Measurements from ENCODE around the gene BTBD2. TPM values are rescaled to one million over a fixed set of nuclear protein-coding genes. Genes with fewer than 3 reads are reported as not detected.

The BTBD2 gene
- total and polyA plus RNA-seq, 2 experiments from 2014 or later, result 23.8 to 130 TPM

DNA sequence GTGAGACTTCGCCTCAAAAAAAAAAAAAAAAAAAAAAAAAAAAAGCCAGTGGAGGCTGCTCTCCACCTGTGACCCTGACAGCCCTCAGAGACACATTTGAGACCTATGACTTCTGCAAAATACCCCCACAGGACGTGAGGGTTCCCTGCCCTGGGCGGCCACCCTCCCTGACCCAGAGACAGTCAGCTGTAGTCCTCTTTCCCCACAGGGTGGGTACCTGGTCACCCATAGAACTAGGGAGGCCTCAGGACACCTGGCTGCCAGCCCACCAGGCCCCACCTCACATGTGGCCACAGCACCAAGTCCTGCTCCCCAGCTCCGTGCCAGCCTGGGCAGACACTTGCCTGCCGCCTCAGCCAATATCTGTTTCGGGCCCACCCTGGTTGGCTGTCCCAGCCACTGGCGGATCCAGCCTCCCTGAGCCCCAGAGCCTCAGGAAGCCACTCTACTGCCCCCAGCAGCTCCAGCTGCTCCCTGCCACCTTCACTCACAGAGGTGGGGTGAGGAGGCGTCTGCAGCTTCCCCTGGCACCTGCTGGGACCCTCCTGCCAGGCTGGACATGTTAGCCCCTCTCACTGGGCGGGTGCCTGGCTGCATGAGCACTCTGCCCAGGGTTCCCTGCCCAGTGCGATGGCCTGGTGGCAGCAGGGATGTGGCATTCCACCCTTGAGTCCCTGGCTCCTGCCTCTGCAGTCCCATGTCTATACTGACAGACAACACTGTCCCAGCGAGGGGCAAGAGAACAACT is 28.6 kb upstream of the BTBD2 start:
- H3K4me1 ChIP-seq (ENCODE audit: insufficient read depth), result peaks cover 15% of the 10 kb centered on the region
- peaks cover 17% of the 10 kb centered on the region for H3K79me2 ChIP-seq (replicated peaks; ENCODE audit: insufficient read depth)
- H3K4me2 ChIP-seq, result no peak overlapping the region
- Mint-ChIP-seq H3K4me1 (peaks cover 5% of the 10 kb centered on the region; the same call in 2 of the 3 replicates), H3K9me3 (no peaks in the 10 kb centered on the region), H3K27ac (no peak overlapping the region), H3K4me3 (no peak overlapping the region), H3K27me3 (ENCODE audit: insufficient read depth, low read depth, poor library complexity) (peaks cover 12% of the 10 kb centered on the region), H3K36me3 (ENCODE audit: low read depth) (peaks cover 14% of the 10 kb centered on the region; the same call in 2 of the 3 replicates)
- DNase-seq (ENCODE audit: low spot score), result no peak
- H3K27ac ChIP-seq (ENCODE audit: low read depth), result no peak overlapping the region
- no peak for ATAC-seq
- H3K4me3 ChIP-seq, result no peak overlapping the region
- no peak for TF ChIP-seq EZH2phosphoT487 (IDR thresholded peaks at IDR 0.05; ENCODE audit: unreplicated experiment)
- TF ChIP-seq, protein P1, sequence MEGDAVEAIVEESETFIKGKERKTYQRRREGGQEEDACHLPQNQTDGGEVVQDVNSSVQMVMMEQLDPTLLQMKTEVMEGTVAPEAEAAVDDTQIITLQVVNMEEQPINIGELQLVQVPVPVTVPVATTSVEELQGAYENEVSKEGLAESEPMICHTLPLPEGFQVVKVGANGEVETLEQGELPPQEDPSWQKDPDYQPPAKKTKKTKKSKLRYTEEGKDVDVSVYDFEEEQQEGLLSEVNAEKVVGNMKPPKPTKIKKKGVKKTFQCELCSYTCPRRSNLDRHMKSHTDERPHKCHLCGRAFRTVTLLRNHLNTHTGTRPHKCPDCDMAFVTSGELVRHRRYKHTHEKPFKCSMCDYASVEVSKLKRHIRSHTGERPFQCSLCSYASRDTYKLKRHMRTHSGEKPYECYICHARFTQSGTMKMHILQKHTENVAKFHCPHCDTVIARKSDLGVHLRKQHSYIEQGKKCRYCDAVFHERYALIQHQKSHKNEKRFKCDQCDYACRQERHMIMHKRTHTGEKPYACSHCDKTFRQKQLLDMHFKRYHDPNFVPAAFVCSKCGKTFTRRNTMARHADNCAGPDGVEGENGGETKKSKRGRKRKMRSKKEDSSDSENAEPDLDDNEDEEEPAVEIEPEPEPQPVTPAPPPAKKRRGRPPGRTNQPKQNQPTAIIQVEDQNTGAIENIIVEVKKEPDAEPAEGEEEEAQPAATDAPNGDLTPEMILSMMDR (conservative IDR thresholded peaks at IDR 0.05; ENCODE audit: low read depth in 2 of 2), result no peak; a peak in 1 of 4 replicates
- TF ChIP-seq, protein P2, sequence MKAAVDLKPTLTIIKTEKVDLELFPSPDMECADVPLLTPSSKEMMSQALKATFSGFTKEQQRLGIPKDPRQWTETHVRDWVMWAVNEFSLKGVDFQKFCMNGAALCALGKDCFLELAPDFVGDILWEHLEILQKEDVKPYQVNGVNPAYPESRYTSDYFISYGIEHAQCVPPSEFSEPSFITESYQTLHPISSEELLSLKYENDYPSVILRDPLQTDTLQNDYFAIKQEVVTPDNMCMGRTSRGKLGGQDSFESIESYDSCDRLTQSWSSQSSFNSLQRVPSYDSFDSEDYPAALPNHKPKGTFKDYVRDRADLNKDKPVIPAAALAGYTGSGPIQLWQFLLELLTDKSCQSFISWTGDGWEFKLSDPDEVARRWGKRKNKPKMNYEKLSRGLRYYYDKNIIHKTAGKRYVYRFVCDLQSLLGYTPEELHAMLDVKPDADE (IDR thresholded peaks at IDR 0.05), result no peak
- no peak for TF ChIP-seq POLR2AphosphoS5 (IDR thresholded peaks at IDR 0.05; ENCODE audit: low read depth)
- no peak for TF ChIP-seq NANOG (IDR thresholded peaks at IDR 0.05; ENCODE audit: borderline replicate concordance)
- TF ChIP-seq STAT1 (IDR thresholded peaks at IDR 0.05; ENCODE audit: unreplicated experiment), result no peak
- no peak for TF ChIP-seq ZNF114 (CRISPR knock-in tag; IDR thresholded peaks at IDR 0.05)
- TF ChIP-seq, protein P3, sequence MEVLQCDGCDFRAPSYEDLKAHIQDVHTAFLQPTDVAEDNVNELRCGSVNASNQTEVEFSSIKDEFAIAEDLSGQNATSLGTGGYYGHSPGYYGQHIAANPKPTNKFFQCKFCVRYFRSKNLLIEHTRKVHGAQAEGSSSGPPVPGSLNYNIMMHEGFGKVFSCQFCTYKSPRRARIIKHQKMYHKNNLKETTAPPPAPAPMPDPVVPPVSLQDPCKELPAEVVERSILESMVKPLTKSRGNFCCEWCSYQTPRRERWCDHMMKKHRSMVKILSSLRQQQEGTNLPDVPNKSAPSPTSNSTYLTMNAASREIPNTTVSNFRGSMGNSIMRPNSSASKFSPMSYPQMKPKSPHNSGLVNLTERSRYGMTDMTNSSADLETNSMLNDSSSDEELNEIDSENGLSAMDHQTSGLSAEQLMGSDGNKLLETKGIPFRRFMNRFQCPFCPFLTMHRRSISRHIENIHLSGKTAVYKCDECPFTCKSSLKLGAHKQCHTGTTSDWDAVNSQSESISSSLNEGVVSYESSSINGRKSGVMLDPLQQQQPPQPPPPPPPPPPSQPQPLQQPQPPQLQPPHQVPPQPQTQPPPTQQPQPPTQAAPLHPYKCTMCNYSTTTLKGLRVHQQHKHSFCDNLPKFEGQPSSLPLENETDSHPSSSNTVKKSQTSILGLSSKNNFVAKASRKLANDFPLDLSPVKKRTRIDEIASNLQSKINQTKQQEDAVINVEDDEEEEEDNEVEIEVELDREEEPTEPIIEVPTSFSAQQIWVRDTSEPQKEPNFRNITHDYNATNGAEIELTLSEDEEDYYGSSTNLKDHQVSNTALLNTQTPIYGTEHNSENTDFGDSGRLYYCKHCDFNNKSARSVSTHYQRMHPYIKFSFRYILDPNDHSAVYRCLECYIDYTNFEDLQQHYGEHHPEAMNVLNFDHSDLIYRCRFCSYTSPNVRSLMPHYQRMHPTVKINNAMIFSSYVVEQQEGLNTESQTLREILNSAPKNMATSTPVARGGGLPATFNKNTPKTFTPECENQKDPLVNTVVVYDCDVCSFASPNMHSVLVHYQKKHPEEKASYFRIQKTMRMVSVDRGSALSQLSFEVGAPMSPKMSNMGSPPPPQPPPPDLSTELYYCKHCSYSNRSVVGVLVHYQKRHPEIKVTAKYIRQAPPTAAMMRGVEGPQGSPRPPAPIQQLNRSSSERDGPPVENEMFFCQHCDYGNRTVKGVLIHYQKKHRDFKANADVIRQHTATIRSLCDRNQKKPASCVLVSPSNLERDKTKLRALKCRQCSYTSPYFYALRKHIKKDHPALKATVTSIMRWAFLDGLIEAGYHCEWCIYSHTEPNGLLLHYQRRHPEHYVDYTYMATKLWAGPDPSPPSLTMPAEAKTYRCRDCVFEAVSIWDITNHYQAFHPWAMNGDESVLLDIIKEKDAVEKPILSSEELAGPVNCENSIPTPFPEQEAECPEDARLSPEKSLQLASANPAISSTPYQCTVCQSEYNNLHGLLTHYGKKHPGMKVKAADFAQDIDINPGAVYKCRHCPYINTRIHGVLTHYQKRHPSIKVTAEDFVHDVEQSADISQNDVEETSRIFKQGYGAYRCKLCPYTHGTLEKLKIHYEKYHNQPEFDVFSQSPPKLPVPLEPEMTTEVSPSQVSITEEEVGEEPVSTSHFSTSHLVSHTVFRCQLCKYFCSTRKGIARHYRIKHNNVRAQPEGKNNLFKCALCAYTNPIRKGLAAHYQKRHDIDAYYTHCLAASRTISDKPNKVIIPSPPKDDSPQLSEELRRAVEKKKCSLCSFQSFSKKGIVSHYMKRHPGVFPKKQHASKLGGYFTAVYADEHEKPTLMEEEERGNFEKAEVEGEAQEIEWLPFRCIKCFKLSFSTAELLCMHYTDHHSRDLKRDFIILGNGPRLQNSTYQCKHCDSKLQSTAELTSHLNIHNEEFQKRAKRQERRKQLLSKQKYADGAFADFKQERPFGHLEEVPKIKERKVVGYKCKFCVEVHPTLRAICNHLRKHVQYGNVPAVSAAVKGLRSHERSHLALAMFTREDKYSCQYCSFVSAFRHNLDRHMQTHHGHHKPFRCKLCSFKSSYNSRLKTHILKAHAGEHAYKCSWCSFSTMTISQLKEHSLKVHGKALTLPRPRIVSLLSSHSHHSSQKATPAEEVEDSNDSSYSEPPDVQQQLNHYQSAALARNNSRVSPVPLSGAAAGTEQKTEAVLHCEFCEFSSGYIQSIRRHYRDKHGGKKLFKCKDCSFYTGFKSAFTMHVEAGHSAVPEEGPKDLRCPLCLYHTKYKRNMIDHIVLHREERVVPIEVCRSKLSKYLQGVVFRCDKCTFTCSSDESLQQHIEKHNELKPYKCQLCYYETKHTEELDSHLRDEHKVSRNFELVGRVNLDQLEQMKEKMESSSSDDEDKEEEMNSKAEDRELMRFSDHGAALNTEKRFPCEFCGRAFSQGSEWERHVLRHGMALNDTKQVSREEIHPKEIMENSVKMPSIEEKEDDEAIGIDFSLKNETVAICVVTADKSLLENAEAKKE (CRISPR knock-in tag; IDR thresholded peaks at IDR 0.05), result no peak
- no peak for TF ChIP-seq EZH2 (IDR thresholded peaks at IDR 0.05; ENCODE audit: low read depth, unreplicated experiment)
- TF ChIP-seq CREB1 (CRISPR knock-in tag; IDR thresholded peaks at IDR 0.05; ENCODE audit: low read depth), result no peak
- TF ChIP-seq ZNF331 (CRISPR knock-in tag; IDR thresholded peaks at IDR 0.05; ENCODE audit: low read depth), result no peak
- TF ChIP-seq, protein P4, sequence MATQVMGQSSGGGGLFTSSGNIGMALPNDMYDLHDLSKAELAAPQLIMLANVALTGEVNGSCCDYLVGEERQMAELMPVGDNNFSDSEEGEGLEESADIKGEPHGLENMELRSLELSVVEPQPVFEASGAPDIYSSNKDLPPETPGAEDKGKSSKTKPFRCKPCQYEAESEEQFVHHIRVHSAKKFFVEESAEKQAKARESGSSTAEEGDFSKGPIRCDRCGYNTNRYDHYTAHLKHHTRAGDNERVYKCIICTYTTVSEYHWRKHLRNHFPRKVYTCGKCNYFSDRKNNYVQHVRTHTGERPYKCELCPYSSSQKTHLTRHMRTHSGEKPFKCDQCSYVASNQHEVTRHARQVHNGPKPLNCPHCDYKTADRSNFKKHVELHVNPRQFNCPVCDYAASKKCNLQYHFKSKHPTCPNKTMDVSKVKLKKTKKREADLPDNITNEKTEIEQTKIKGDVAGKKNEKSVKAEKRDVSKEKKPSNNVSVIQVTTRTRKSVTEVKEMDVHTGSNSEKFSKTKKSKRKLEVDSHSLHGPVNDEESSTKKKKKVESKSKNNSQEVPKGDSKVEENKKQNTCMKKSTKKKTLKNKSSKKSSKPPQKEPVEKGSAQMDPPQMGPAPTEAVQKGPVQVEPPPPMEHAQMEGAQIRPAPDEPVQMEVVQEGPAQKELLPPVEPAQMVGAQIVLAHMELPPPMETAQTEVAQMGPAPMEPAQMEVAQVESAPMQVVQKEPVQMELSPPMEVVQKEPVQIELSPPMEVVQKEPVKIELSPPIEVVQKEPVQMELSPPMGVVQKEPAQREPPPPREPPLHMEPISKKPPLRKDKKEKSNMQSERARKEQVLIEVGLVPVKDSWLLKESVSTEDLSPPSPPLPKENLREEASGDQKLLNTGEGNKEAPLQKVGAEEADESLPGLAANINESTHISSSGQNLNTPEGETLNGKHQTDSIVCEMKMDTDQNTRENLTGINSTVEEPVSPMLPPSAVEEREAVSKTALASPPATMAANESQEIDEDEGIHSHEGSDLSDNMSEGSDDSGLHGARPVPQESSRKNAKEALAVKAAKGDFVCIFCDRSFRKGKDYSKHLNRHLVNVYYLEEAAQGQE (IDR thresholded peaks at IDR 0.05; ENCODE audit: unreplicated experiment), result no peak
- no peak for TF ChIP-seq JUNB (IDR thresholded peaks at IDR 0.05; ENCODE audit: unreplicated experiment)
- no peaks in the 10 kb centered on the region for H3K27me3 ChIP-seq (ENCODE audit: insufficient read depth)
- peaks cover 23% of the 10 kb centered on the region for H3F3A ChIP-seq (replicated peaks; ENCODE audit: low read depth)
- no peak overlapping the region for H2AFZ ChIP-seq
- H3K9me2 ChIP-seq (ENCODE audit: insufficient read depth), result no peaks in the 10 kb centered on the region
- peaks cover 5% of the 10 kb centered on the region for H4K20me1 ChIP-seq (replicated peaks; ENCODE audit: insufficient read depth)
- H3K36me3 ChIP-seq (ENCODE audit: insufficient read depth), result peaks cover 8% of the 10 kb centered on the region; the same call in 1 of the 2 replicates
